CD4-positive, alpha-beta memory T cell (primary cell): Measurements from ENCODE around the gene MACROD2. TPM values are rescaled to one million over a fixed set of nuclear protein-coding genes. Genes with fewer than 3 reads are reported as not detected.

Experiments used
- CTCF ChIA-PET: fragments of 350-600 bp; sonication (Branson Sonifier 250); formaldehyde crosslinking; loops from one replicate; lab custom pipeline; 2021; ENCODE audit warnings: inconsistent platforms; ENCODE audit not compliant: partially characterized antibody; lab: Charles Lee
- POLR2A ChIA-PET: fragments of 350-600 bp; sonication (Branson Sonifier 250); formaldehyde crosslinking; loops from one replicate; lab custom pipeline; 2021; ENCODE audit not compliant: partially characterized antibody; lab: Charles Lee
- DNase-seq, 5 donors: peaks; one replicate each; pipeline versions ENCODE4 v3.0.0 to v3.0.0-alpha.2; 2020 to 2022; ENCODE audit warnings: mixed read lengths in 1 of 5
- H3K27ac ChIP-seq: one replicate; pipeline ENCODE4 v1.7.0; 2013; ENCODE audit warnings: low read depth, low read length
- H3K27me3 ChIP-seq: 2 replicates; pipeline ENCODE4 v1.7.0; 2013; ENCODE audit warnings: mild to moderate bottlenecking, low read length, moderate library complexity; ENCODE audit not compliant: insufficient read depth
- H3K36me3 ChIP-seq: 2 replicates; pipeline ENCODE4 v1.7.0; 2013; ENCODE audit warnings: mild to moderate bottlenecking, low read length, moderate library complexity; ENCODE audit not compliant: insufficient read depth
- H3K4me1 ChIP-seq: 2 replicates; pipeline ENCODE4 v1.7.0; 2013; ENCODE audit warnings: mild to moderate bottlenecking, low read length, moderate library complexity; ENCODE audit not compliant: insufficient read depth
- H3K4me3 ChIP-seq, 2 donors: one replicate each; pipeline ENCODE4 v1.7.0; 2013; ENCODE audit warnings: low read length in 2 of 2, mild to moderate bottlenecking in 1 of 2
- H3K9me3 ChIP-seq, 2 donors: one replicate each; pipeline ENCODE4 v1.7.0; 2013; ENCODE audit warnings: low read length in 2 of 2, control low read depth in 1 of 2; ENCODE audit not compliant: control insufficient read depth in 1 of 2
- H3K27ac Mint-ChIP-seq, 7 donors: one replicate each; pipeline ENCODE4 v1.8.0; 2020 to 2021; ENCODE audit warnings: mixed read lengths in 7 of 7, mild to moderate bottlenecking in 6 of 7, inconsistent platforms in 3 of 7, moderate library complexity in 3 of 7
- H3K27me3 Mint-ChIP-seq, 2 donors: one replicate each; pipeline ENCODE4 v1.8.0; 2020 to 2021; ENCODE audit warnings: mixed read lengths in 2 of 2
- H3K36me3 Mint-ChIP-seq, 2 donors: one replicate each; pipeline ENCODE4 v1.8.0; 2020 to 2021; ENCODE audit warnings: mixed read lengths in 2 of 2, inconsistent platforms in 1 of 2, mild to moderate bottlenecking in 1 of 2
- H3K4me1 Mint-ChIP-seq, 4 donors: one replicate each; pipeline ENCODE4 v1.8.0; 2020 to 2021; ENCODE audit warnings: mixed read lengths in 4 of 4, mild to moderate bottlenecking in 1 of 4
- H3K4me3 Mint-ChIP-seq, 8 donors: one replicate each; pipeline ENCODE4 v1.8.0; 2020 to 2021; ENCODE audit warnings: mixed read lengths in 8 of 8, mild to moderate bottlenecking in 7 of 8, moderate library complexity in 6 of 8, inconsistent platforms in 3 of 8
- H3K9me3 Mint-ChIP-seq, 8 donors: one replicate each; pipeline ENCODE4 v1.8.0; 2020 to 2021; ENCODE audit warnings: mixed read lengths in 8 of 8, mild to moderate bottlenecking in 5 of 8, inconsistent platforms in 3 of 8, moderate library complexity in 1 of 8
- intact Hi-C: fragments of 100-400 bp; cut with micrococcal nuclease; formaldehyde crosslinking; loops from one replicate; pipeline ENCODE4 v1.15.1; 2023
- polyA plus RNA-seq, 2 donors: library from polyadenylated mRNA; unstranded; fragments of 300-500 nt; fragmentation: Illumina TruSeq; gene quantifications; one replicate each; pipeline ENCODE4 v1.2.3, GENCODE V29; 2021
- total RNA-seq, 2 experiments: library from RNA; stranded (reverse); gene quantifications; one replicate each; pipeline ENCODE4 v1.2.3, GENCODE V29; 2021

MACROD2 gene
- total and polyA plus RNA-seq, 4 experiments from 2014 or later: not detected

DNA sequence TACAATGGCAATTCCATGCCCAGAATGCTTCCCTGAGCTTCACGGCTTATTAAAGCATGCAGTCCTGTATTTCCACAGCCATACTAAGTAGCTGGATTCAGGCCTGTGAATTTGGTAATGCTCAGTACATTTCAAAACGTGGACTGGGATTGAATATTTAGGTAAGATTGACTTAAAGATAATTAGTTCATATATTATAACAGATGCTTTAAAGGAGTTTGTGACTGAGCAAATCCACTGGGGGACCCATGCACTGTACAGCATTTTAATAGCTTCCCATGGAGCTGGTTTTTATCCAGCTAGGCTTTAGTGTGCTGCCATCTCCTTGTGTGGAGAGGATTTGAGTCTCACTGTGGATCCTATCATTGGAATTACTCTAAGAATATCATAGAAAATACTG is 763.0 kb downstream of the MACROD2 start:
- Mint-ChIP-seq H3K9me3 (peaks cover 0 to 21% (median 15%) of the 10 kb centered on the region in 8 donors), H3K27ac (no peak overlapping the region), H3K36me3 (no peaks in the 10 kb centered on the region), H3K4me1 (no peaks in the 10 kb centered on the region), H3K4me3 (no peak overlapping the region), H3K27me3 (no peaks in the 10 kb centered on the region)
- intact Hi-C loops: no loop called here
- no peak for DNase-seq
- H3K36me3 ChIP-seq: no peaks in the 10 kb centered on the region
- H3K27ac ChIP-seq: no peak overlapping the region
- no peaks in the 10 kb centered on the region for H3K4me1 ChIP-seq
- H3K4me3 ChIP-seq: no peak overlapping the region
- peaks cover 0 to 2% of the 10 kb centered on the region in 2 donors for H3K9me3 ChIP-seq
- no peaks in the 10 kb centered on the region for H3K27me3 ChIP-seq
- ChIA-PET CTCF (no interaction called here), POLR2A (no interaction called here)

DNA sequence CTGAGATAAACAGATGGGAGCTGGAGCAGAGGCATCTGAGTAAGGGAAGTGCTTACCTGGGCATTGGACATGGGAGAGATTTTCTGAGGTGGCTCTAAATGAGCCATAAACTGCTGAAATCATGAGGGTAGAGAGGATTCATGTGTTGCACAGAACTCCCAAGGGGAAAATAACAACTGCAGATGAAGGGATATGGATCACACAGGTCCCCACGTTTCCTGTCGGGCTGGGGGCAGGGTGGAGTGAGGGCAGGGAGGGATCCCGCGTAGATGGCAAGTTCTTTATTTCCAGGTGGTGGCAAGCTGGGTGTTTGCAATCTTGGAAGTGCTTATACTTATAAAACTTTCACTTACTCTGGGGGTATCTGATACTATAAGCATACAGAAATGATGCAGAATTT is 764.7 kb downstream of the MACROD2 start:
- no peaks in the 10 kb centered on the region for H3K4me1 ChIP-seq
- Mint-ChIP-seq H3K4me1 (no peaks in the 10 kb centered on the region), H3K36me3 (no peaks in the 10 kb centered on the region), H3K9me3 (peaks cover 0 to 23% (median 18%) of the 10 kb centered on the region in 8 donors), H3K27ac (no peak overlapping the region), H3K4me3 (no peak overlapping the region), H3K27me3 (no peaks in the 10 kb centered on the region)
- no peak for DNase-seq
- intact Hi-C loops: no loop called here
- H3K27ac ChIP-seq: no peak overlapping the region
- no peak overlapping the region for H3K4me3 ChIP-seq
- CTCF ChIA-PET: no interaction called here
- no peaks in the 10 kb centered on the region for H3K27me3 ChIP-seq
- H3K36me3 ChIP-seq: no peaks in the 10 kb centered on the region
- peaks cover 0 to 2% of the 10 kb centered on the region in 2 donors for H3K9me3 ChIP-seq
- POLR2A ChIA-PET: no interaction called here

DNA sequence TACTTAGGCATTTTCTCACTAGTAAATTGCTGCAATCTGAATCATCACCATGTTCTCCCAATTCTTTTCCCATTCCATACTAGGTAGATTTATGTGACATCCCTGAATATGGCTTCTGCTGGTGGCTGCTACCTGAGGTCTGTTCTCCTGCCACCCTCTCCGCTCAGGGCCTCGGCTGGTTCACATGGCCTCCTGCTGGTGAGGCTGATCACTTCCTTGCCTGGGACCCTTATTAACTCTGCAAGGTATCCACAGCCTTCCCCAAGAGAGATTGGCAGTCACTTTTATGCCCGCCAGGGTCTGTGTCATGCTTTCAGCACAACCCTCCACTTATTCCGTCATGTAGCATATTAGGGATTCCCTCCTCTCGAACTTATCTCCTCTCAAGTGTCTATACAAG is 766.6 kb downstream of the MACROD2 start:
- Histone ChIP-seq H3K4me1 (no peaks in the 10 kb centered on the region), H3K4me3 (no peak overlapping the region), H3K9me3 (peaks cover 0 to 2% of the 10 kb centered on the region in 2 donors), H3K27me3 (no peaks in the 10 kb centered on the region), H3K27ac (no peak overlapping the region), H3K36me3 (no peaks in the 10 kb centered on the region)
- intact Hi-C loops: no loop called here
- no peak overlapping the region for H3K4me3 Mint-ChIP-seq
- ChIA-PET POLR2A (no interaction called here), CTCF (no interaction called here)
- no peaks in the 10 kb centered on the region for H3K4me1 Mint-ChIP-seq
- H3K27me3 Mint-ChIP-seq: no peaks in the 10 kb centered on the region
- DNase-seq: no peak
- H3K36me3 Mint-ChIP-seq: no peaks in the 10 kb centered on the region
- no peak overlapping the region for H3K27ac Mint-ChIP-seq
- peaks cover 3 to 23% (median 15%) of the 10 kb centered on the region in 8 donors for H3K9me3 Mint-ChIP-seq

DNA sequence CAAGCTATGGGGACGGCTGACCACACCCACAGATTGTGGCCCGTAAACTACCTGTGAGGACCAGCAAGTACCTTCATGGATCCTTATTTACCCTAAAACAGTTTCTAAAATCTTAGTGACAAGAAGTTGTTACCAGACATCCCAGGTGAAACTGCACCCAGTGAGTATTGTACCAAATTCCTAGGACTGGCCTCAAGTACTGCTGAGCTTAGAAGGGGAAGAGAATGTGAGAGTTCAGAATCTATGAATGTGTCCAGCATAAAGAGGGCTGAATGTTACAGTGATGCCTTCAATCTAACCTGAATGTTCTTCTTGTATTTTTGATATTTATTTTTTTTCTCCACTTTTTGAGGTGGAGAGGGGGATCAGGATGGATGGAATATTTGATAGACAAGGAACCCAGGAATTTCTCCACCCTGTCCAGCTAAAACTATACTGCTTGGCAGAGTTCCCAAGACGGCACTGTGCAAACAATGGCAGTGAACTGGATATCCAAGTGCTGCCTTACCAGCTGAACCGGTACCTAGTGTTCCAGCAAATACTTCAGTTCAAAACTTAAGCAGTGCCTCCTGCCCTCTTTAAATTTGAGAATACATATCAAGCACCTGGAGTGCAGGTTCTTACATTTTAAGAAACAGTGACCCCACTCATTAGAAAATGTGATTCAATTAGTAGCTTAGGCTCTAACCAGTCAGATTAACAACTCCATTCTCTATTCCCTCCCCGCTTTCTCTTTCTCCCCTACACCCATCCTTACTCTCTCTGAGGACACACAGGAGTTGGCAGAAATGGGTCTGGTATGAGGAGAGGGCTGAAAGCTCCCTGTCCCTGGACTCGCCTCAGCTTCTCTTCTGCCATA is 769.4 kb downstream of the MACROD2 start:
- ChIA-PET POLR2A (no interaction called here), CTCF (no interaction called here)
- Histone ChIP-seq H3K9me3 (peaks cover 0 to 2% of the 10 kb centered on the region in 2 donors), H3K27me3 (no peaks in the 10 kb centered on the region), H3K4me1 (no peaks in the 10 kb centered on the region), H3K27ac (no peak overlapping the region), H3K36me3 (no peaks in the 10 kb centered on the region), H3K4me3 (no peak overlapping the region)
- no peak overlapping the region for H3K4me3 Mint-ChIP-seq
- no peaks in the 10 kb centered on the region for H3K36me3 Mint-ChIP-seq
- DNase-seq: no peak
- H3K27me3 Mint-ChIP-seq: no peaks in the 10 kb centered on the region
- no peak overlapping the region for H3K27ac Mint-ChIP-seq
- H3K9me3 Mint-ChIP-seq: peaks cover 6 to 28% (median 16%) of the 10 kb centered on the region in 8 donors
- intact Hi-C loops: no loop called here
- no peaks in the 10 kb centered on the region for H3K4me1 Mint-ChIP-seq

DNA sequence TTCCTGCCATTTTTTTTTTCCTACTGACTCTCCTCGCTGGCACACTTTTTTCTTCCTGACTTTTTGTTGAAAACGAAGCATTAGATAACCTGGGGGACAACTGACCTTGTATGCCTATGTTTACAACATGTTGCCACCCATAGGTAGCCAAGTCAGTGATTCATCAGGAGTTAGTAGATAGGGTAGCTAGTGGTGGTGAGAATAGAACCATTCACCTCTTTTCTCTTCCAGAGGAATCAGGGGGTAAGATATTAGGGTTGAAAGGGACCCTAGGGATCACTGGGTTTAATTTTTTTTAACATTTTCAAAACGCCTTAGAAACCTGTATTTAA is 770.0 kb downstream of the MACROD2 start:
- H3K9me3 Mint-ChIP-seq: peaks cover 6 to 28% (median 14%) of the 10 kb centered on the region in 8 donors
- no peak overlapping the region for H3K4me3 Mint-ChIP-seq
- no peak overlapping the region for H3K27ac Mint-ChIP-seq
- intact Hi-C loops: no loop called here
- Histone ChIP-seq H3K27me3 (no peaks in the 10 kb centered on the region), H3K27ac (no peak overlapping the region), H3K4me3 (no peak overlapping the region), H3K4me1 (no peaks in the 10 kb centered on the region), H3K36me3 (no peaks in the 10 kb centered on the region), H3K9me3 (no peaks in the 10 kb centered on the region)
- no peak for DNase-seq
- CTCF ChIA-PET: no interaction called here
- POLR2A ChIA-PET: no interaction called here
- no peaks in the 10 kb centered on the region for H3K27me3 Mint-ChIP-seq
- H3K4me1 Mint-ChIP-seq: no peaks in the 10 kb centered on the region
- no peaks in the 10 kb centered on the region for H3K36me3 Mint-ChIP-seq

DNA sequence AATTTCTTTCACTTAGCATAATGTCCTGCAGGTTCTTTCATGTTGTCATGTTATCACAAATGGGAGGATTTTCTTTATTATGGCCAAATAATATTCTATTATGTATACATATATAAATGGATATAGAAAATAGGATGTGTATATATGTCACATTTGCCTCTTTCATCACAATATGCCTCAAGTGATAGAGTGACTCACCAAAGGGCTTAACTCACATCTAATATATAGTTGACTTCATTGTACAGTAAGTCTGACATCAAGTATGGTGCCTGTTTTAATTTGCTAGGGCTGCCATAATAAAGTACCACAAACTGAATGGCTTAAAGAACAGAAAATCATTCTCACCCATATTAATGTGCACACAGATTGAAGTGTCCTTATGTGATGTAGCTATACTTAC is 778.2 kb downstream of the MACROD2 start:
- H3K4me3 Mint-ChIP-seq: no peak overlapping the region
- H3K36me3 Mint-ChIP-seq: no peaks in the 10 kb centered on the region
- intact Hi-C loops: no loop called here
- Histone ChIP-seq H3K27ac (no peak overlapping the region), H3K9me3 (no peaks in the 10 kb centered on the region), H3K4me1 (no peaks in the 10 kb centered on the region), H3K4me3 (no peak overlapping the region), H3K36me3 (no peaks in the 10 kb centered on the region), H3K27me3 (no peaks in the 10 kb centered on the region)
- peaks cover 0 to 26% (median 10%) of the 10 kb centered on the region in 8 donors for H3K9me3 Mint-ChIP-seq
- POLR2A ChIA-PET: no interaction called here
- no peaks in the 10 kb centered on the region for H3K27me3 Mint-ChIP-seq
- no peak for DNase-seq
- CTCF ChIA-PET: no interaction called here
- H3K4me1 Mint-ChIP-seq: no peaks in the 10 kb centered on the region
- H3K27ac Mint-ChIP-seq: no peak overlapping the region

DNA sequence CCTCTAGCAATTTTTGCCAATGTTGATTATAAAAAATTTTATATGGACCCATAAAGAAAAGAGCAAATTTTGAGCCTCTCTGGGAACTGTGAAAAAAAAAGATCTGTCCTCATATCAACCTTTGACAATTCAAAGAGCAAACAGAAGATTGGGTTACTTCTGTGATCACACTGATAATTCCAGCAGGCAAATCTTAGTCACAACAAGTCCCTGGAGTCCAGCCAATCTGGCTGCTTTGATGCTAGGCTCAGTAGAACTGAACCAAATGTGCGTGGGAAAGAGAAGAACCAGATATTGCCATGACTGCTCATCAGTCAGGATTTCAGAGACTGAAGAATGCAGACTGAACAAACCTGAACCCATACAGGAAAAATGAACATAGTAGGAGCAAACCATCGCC is 780.5 kb downstream of the MACROD2 start:
- no peaks in the 10 kb centered on the region for H3K36me3 Mint-ChIP-seq
- POLR2A ChIA-PET: no interaction called here

More for the DNA sequence above, 780.5 kb downstream of the MACROD2 start:
- Mint-ChIP-seq H3K9me3 (peaks cover 0 to 25% (median 12%) of the 10 kb centered on the region in 8 donors), H3K27ac (no peak overlapping the region), H3K4me3 (no peak overlapping the region), H3K4me1 (no peaks in the 10 kb centered on the region), H3K27me3 (no peaks in the 10 kb centered on the region)
- no peaks in the 10 kb centered on the region for H3K27me3 ChIP-seq
- intact Hi-C loops: no loop called here
- CTCF ChIA-PET: no interaction called here
- no peak overlapping the region for H3K4me3 ChIP-seq
- DNase-seq: no peak
- no peaks in the 10 kb centered on the region for H3K36me3 ChIP-seq
- H3K27ac ChIP-seq: no peak overlapping the region
- H3K9me3 ChIP-seq: no peaks in the 10 kb centered on the region
- H3K4me1 ChIP-seq: no peaks in the 10 kb centered on the region
